PC-3 (cell line): Measurements from ENCODE around the gene SMIM15.
"Not testable (repeated sequence)": the region's sequence is repeated elsewhere in the genome, so short reads cannot be mapped to it uniquely, and the experiment has no call there.

Source experiments
- CTCF ChIP-seq: fragments of 300-600 bp; sonication (generic); conservative IDR thresholded peaks from 2 replicates; pipeline ENCODE4 v1.5.1; 2017; ENCODE audit warnings: antibody characterized with exemption, low read depth, mild to moderate bottlenecking, low read length
- EZH2 ChIP-seq: fragments of 300-600 bp; sonication (generic); IDR thresholded peaks from one replicate; pipeline ENCODE4 v1.6.1; 2017; ENCODE audit warnings: antibody characterized with exemption, mild to moderate bottlenecking, low read length; ENCODE audit not compliant: unreplicated experiment
- EZH2phosphoT487 ChIP-seq: fragments of 300-600 bp; sonication (generic); IDR thresholded peaks from 2 replicates; pipeline ENCODE4 v1.6.1; 2018; ENCODE audit warnings: mild to moderate bottlenecking, antibody characterized with exemption, low read length, borderline replicate concordance

GRCh38 chr5:61187826-61188225, 25.6 kb upstream of the SMIM15 start:
- TF ChIP-seq CTCF, EZH2, EZH2phosphoT487: not testable (repeated sequence)
